IMR-90 (cell line): ENCODE measurements around the gene FGFR4.

Experiments
- BHLHE40 ChIP-seq: fragments of 150-350 bp; IDR thresholded peaks from 2 replicates; pipeline ENCODE4 v1.6.1; 2016; ENCODE audit warnings: mild to moderate bottlenecking, low read depth, low read length
- CHD1 ChIP-seq: IDR thresholded peaks from 2 replicates; pipeline ENCODE4 v1.6.1; 2012; ENCODE audit warnings: low read depth, low read length, improper control_type of control experiment
- FOS ChIP-seq: fragments of 150-350 bp; IDR thresholded peaks from 2 replicates; pipeline ENCODE4 v1.6.1; 2016; ENCODE audit warnings: low read depth, low read length
- MAFK ChIP-seq: IDR thresholded peaks from 2 replicates; pipeline ENCODE4 v1.6.1; 2012; ENCODE audit warnings: low read depth, low read length, improper control_type of control experiment
- MAZ ChIP-seq: IDR thresholded peaks from 2 replicates; pipeline ENCODE4 v1.6.1; 2012; ENCODE audit warnings: low read depth, mild to moderate bottlenecking, low read length, improper control_type of control experiment, moderate library complexity, borderline replicate concordance
- MXI1 ChIP-seq: IDR thresholded peaks from 2 replicates; pipeline ENCODE4 v1.6.1; 2012; ENCODE audit warnings: low read depth, mild to moderate bottlenecking, low read length, moderate library complexity, borderline replicate concordance
- POLR2A ChIP-seq: IDR thresholded peaks from 2 replicates; pipeline ENCODE4 v1.6.1; 2012; ENCODE audit warnings: mild to moderate bottlenecking, low read depth, low read length
- RAD21 ChIP-seq: IDR thresholded peaks from 2 replicates; pipeline ENCODE4 v1.6.1; 2012; ENCODE audit warnings: low read length, improper control_type of control experiment
- RCOR1 ChIP-seq: IDR thresholded peaks from 2 replicates; pipeline ENCODE4 v1.6.1; 2012; ENCODE audit warnings: mild to moderate bottlenecking, low read length, improper control_type of control experiment; ENCODE audit not compliant: insufficient replicate concordance
- RFX5 ChIP-seq: IDR thresholded peaks from 2 replicates; pipeline ENCODE4 v1.8.0; 2012; ENCODE audit warnings: low read depth, mild to moderate bottlenecking, low read length, moderate library complexity
- SMC3 ChIP-seq: fragments of 150-350 bp; IDR thresholded peaks from 2 replicates; pipeline ENCODE4 v1.6.1; 2016; ENCODE audit warnings: low read depth, mild to moderate bottlenecking, antibody characterized with exemption, low read length, moderate library complexity
- TF ChIP-seq, protein P1 (sequence below): fragments of 150-350 bp; IDR thresholded peaks from 2 replicates; pipeline ENCODE4 v1.6.1; 2016; ENCODE audit warnings: low read depth, mild to moderate bottlenecking, low read length, moderate library complexity, borderline replicate concordance
- TF ChIP-seq, protein P2 (sequence below): conservative IDR thresholded peaks from 2 replicates; pipeline ENCODE4 v1.5.1; 2012; ENCODE audit warnings: mild to moderate bottlenecking, low read depth, low read length, improper control_type of control experiment
- TF ChIP-seq, protein P3 (sequence below): fragments of 150-350 bp; IDR thresholded peaks from 2 replicates; pipeline ENCODE4 v1.6.1; 2017; ENCODE audit warnings: mild to moderate bottlenecking, antibody characterized with exemption, low read length, low read depth

DNA sequence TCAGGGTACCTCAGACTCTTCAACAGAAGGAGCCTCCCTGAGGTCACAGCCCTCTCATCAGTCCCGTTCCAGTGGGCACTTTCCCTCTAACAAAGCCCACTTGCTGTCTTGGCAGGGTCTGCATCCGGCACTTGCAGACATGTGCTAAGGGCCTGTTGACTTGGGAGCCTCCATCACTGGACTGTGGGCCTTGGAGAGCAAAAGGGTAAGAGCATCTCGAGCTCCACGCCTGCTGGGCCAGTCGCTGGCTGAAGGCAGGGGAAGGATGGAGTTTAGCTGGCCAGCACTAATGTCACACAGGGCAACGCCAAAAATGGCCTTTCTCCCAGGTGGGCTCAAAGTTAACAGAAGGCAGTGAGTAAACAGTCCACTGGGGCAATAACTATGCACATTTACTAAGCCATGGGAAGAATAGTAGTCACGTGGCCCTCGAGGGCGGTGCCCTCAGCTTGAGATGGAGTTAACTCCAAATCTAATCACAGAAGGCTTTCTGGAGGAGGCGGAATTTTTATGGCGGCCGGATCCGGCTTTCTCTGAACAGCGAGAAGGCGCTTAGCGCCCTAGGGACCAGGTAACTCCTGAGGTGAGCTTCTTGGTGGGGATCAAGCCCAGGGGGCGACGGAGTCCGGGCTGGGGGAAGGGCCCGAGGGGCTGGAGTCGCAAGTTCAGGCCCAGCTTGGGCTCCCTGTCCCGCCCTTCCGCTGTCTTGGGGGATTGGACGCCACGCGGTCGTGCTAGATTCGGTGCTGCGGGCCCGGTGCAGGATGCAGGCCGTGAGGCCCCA lies 44.8 kb downstream of the FGFR4 start:
- TF ChIP-seq POLR2A (no peak), SMC3 (no peak), RCOR1 (no peak), FOS (no peak), CHD1 (no peak), RFX5 (no peak), BHLHE40 (no peak), MXI1 (no peak), MAZ (no peak), RAD21 (no peak), MAFK (no peak)
- TF ChIP-seq, protein P1, sequence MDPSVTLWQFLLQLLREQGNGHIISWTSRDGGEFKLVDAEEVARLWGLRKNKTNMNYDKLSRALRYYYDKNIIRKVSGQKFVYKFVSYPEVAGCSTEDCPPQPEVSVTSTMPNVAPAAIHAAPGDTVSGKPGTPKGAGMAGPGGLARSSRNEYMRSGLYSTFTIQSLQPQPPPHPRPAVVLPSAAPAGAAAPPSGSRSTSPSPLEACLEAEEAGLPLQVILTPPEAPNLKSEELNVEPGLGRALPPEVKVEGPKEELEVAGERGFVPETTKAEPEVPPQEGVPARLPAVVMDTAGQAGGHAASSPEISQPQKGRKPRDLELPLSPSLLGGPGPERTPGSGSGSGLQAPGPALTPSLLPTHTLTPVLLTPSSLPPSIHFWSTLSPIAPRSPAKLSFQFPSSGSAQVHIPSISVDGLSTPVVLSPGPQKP, result no peak
- TF ChIP-seq, protein P2, sequence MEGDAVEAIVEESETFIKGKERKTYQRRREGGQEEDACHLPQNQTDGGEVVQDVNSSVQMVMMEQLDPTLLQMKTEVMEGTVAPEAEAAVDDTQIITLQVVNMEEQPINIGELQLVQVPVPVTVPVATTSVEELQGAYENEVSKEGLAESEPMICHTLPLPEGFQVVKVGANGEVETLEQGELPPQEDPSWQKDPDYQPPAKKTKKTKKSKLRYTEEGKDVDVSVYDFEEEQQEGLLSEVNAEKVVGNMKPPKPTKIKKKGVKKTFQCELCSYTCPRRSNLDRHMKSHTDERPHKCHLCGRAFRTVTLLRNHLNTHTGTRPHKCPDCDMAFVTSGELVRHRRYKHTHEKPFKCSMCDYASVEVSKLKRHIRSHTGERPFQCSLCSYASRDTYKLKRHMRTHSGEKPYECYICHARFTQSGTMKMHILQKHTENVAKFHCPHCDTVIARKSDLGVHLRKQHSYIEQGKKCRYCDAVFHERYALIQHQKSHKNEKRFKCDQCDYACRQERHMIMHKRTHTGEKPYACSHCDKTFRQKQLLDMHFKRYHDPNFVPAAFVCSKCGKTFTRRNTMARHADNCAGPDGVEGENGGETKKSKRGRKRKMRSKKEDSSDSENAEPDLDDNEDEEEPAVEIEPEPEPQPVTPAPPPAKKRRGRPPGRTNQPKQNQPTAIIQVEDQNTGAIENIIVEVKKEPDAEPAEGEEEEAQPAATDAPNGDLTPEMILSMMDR, result no peak
- TF ChIP-seq, protein P3, sequence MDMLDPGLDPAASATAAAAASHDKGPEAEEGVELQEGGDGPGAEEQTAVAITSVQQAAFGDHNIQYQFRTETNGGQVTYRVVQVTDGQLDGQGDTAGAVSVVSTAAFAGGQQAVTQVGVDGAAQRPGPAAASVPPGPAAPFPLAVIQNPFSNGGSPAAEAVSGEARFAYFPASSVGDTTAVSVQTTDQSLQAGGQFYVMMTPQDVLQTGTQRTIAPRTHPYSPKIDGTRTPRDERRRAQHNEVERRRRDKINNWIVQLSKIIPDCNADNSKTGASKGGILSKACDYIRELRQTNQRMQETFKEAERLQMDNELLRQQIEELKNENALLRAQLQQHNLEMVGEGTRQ, result no peak
